ENCODE measurements around the gene ADAMTS14.

- TF ChIP-seq CTCF (conservative IDR thresholded peaks at IDR 0.05; ENCODE audit: low read depth, low read length) (no peak), EZH2 (IDR thresholded peaks at IDR 0.05; ENCODE audit: low read length, unreplicated experiment) (no peak)
Measured at GRCh38 chr10:70778267-70778924, 106.1 kb downstream of the ADAMTS14 start.

Measured in PC-3 (cell line).